GM18909 (cell line): Measurements from ENCODE around the gene CCDC57.
"Not testable (repeated sequence)": the region's sequence is repeated elsewhere in the genome, so short reads cannot be mapped to it uniquely, and the experiment has no call there.

Experiments
- ATAC-seq: cut with Tn5 transposase; IDR thresholded peaks from one replicate; pipeline ENCODE4 v1.9.1; 2021; ENCODE audit warnings: mild to moderate bottlenecking; ENCODE audit not compliant: unreplicated experiment, poor library complexity

Gene CCDC57

DNA sequence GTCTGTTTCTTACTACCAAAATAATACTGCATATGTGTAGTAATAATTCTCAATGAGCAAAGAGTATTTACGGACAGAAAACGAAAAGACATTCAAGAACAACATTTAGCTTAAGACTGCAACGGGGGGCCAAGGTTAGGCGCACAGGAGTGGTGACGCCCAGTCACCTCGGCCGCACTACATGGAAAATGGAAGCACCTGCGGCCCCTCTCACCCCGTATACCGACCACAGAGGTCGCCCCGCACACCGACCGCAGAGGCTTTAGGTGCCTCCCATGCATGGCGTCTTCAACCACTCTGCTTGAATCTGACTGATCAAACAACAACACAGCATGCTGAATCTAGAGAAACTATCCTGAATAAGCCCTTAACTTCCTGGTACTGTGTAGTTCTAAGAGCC lies 26.4 kb downstream of the CCDC57 start:
- no peak for ATAC-seq

DNA sequence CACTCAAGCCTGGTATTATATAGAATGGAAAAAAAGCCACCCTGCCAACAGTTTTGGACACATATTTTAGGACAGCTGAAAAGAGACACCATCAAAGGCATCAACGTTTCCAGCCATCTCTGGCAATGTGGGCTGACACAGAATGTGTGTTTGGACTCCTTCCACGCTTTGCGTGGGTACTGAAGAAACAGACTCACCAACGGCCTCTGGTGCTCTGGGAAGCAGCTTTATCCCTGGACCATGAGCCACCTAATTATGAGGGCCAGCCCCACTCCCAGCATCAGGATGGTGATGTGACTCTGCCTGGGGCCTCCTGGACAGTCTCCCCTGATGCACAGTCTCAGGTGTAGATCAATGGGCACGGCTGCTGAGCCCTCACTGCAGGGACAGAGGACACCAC lies 27.9 kb downstream of the CCDC57 start:
- no peak for ATAC-seq

DNA sequence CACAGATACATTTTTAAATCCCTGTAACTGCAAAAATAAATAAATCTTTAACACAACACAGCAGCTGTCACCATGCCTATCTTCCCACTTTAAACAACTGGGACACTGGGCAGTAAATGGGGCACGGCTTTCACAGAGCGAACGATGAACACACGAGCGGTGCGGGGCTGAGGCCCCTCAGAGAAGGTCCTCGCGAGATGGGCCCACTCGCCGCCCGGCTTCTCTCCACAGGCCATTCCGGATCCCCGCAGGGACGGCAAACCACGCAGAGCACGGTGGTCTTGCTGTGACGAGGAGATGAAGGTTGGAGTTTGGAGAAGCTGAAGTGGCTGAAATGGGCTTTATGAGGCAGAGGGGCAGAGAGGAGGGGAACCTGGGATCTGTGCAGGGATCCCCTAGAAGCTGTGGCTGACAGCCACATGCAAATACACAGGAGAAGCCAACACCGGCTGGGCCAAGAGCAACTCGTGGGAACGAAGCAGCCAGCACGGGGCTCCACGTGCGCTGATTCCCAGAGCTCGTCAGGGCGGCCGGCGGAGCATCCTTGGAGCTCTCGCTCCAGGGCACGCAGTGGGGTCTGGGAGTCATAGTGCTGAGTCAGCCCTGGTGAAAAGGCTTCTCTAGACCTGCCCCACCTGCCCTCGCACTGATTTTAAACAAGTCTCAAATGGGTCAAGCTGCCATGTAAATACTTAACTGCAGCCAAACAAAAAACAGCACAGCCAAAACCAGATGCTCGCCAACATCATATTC lies 31.7 kb downstream of the CCDC57 start:
- ATAC-seq, result no peak

DNA sequence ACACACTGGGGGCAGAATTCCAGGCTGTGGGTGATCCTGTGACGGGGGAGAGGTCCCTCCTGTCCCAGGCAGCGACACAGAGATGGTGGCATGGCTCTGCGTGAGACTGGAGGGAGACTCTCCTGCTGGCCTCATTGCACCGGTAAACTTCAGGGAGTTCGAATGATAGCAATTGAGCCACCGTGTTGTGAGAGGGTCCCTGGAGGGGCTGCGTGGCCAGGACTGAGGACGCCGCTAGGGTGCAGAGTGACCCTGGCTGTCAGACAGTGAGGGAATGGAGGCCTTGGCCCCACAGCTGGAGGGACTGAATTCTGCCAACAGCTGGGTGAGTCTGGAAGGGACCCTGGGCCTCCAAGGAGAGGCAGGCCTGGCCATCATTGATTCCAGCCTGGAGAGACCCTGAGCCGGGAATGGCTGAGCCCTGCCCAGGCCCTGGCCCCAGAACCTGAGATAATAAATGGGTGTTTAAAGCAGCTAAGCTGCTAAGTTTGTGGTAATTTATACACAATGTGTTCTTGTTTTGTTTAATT lies 32.6 kb downstream of the CCDC57 start:
- no peak for ATAC-seq

DNA sequence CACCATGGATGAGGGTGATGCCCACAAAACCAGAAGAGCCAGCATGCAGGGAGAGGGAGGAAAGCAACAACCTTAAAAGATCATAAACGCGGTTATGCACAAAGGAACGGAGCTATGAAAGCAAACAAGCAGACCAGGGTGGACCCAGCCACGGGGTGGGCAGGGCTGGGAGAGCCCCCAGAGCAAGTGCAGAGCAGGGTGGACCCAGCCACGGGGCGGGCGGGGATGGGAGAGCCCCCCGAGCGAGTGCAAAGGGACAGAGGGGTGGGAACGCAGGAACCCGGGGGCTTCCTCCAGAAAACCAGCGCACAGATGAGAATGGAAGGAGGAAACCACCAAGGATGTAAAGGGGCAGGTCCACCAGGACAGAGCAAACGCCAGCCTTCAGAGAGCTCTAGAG lies 33.2 kb downstream of the CCDC57 start:
- no peak for ATAC-seq

DNA sequence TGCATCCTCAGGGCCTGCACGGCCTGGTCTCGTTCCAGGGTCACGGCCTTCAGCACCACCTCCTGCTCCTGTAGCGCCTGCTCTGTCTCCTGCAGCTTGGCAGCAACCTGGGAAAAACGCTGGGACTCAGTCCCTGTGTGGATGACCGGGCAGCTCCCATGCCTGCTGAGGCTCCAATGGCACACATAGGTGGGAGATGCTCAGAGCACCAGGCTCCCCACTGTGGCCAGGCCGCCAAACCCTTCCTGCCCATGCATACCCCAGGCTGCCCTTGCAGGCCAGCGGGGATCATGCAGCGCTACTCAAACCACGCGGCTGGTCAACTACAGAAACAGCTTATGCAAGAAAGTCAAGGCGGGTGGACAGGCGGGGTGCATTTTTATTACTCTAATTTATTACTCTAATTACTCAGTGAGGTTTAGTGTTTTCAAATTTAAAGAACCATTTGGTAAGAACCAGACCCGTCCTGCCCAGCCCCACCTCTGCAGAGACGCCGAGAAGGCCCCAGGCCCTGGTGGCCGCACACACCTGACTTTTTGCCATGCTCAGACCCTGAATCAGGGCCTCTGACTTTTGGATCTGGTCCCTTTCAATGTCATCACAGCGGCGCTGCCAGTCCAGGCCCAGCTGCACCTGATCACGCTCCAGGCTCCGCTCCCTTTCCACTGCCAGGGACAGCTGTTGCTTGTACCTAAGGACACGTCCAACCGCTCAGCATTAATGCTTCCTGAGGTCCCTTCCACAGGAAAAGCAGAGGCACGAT lies 34.0 kb downstream of the CCDC57 start:
- no peak for ATAC-seq

DNA sequence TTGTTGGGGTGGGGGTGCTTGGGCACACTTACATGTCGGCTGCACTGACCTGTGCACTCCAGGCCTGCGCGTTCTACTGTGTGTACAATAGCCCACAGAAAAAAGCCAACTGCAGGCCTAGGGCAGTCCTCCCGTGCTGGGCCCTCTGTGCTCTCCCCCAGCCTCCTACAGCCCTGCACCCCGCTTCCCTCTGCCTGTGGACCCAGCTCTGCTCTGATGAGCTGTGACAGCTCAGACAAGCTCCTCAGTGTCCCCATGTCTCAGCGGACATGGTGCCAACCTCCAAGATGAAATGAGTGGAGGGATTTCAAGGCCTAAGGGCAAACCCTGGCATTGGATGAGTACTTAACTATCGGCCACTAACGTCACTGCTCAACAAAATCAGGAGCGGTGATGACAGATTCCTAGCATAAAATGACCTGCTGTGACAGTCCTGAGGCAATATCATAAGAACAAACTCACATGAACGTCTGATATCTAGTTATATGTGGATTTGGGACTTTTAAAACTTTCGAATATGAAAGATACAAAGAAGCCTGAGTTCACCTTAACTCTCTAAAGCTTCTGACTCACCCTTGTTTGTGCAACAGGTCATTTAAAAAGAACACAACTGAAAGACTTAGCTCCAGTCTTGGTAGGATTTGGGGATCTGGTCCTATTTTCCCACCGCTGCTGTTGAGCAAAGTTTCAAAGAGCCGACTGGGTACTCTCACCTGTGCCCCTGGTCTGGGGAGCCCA lies 34.7 kb downstream of the CCDC57 start:
- no peak for ATAC-seq

DNA sequence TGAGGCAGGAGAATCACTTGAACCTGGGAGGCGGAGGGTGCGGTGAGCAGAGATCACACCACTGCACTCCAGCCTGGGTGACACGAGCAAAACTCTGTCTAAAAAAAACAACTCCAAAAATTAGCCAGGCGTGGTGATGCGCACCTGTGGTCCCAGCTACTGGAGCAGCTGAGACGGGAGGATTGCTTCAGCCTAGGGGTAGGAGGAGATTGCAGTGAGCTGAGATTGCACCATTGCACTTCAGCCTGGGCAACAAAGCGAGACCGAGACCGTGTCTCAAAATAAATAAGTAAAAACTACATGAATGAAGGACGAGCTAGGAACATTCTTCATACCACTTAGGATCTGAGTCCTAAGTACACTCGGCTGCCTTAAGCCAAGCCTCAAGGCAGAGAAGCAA lies 35.4 kb downstream of the CCDC57 start:
- no peak for ATAC-seq

DNA sequence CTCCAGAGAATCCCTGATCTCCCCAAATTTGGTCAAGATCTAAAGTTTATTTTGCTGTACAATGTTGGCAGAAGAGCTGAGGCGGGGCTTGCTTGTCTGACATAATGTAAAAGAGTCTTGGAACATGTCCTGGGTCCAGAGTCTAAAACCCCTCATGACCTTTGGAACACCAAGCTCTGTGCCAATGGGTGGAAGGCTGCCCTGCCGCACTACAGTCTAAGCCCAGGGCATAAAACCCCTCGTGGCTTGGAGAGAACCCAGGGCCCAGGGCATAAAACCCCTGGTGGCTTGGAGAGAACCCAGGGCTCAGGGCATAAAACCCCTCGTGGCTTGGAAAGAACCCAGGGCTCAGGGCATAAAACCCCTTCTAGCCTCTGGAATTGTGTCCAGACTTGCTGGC lies 36.7 kb downstream of the CCDC57 start:
- no peak for ATAC-seq

DNA sequence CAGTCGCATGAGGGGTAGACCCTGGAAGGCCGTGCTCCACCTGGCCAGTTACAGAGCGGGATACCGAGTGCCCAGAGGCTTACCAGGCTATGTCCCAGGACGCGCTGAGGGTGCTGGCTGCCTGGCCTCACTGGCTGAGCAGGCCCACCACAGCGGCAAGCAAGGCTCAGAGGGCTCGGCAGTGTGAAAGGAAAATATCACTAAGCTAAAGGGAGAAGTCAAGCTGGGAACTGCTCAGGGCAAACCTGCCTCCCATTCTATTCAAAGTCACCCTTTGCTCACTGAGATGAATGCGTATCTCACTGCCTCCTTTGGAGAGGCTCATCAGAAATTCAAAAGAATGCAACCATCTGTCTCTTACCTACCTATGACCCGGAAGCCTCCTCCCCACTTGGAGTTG lies 37.4 kb downstream of the CCDC57 start:
- no peak for ATAC-seq

DNA sequence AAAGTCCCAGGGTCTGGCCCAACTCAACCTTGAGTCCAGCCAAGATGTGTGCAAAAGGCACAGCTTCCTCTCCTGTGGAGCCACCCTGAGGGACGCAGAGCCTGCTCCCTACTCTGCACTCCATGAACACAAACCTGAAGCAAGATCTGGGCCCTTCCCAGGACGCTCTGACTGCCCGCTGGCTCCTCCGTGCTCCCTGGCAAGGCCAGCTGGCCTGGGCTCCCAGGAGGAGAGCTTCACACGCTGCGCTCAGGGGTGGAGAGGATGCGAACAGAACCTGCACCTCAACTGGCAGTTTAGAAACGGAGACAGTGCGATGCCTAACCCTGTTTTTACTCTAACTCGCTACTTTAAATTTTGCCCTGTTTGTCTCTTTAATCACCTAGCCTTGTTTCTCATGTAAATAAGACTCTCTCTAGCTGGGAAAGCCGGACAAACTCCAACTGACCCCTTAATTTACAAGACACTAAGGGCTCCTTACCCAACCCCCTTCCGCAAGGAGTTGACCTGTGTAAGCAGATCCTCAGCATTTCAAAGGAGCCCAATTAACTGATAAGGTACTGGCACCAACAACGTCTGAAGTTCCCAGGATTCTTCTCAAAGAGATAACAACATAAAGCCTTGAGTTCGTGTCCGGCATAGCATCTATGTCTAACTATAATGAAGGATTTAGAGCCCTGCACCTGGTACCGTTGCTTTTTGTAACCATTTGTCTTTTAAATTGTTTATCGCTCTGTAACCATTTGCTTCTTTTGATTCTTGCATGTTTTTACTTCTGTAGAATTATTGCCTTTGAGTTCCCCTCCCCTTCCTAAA lies 38.4 kb downstream of the CCDC57 start:
- ATAC-seq, result not testable (repeated sequence)

DNA sequence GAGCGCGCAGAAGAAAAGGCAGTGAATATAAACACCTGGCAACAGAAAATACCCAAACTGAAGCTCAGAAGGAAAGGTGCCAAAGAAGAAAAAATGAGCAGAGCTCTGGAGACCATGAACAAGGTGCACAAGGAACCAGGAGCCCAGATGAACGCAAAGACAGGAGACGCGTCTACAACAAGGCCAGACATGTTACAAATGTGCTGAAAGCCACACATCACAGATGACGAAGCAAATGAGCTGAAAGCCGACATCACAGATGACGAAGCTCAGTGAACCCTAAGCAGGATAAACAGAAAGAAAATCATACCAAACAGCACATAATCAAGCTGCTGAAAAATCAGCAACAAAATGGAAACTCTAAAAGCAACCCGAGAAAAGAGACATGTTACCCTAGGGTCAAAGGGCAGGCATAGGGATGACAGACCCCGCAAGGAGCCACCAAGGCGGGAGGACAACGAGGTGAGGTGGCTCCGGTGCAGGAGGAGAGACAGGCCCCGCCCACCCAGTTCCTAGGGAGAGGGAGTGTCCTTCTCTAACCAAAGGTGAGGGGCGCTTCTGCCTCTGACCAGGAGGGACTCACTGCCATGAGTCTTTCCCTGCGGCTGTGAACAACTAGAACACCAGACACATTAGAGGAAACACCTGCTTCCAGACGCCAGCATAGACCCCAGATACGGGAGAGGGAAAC lies 39.1 kb downstream of the CCDC57 start:
- no peak for ATAC-seq

DNA sequence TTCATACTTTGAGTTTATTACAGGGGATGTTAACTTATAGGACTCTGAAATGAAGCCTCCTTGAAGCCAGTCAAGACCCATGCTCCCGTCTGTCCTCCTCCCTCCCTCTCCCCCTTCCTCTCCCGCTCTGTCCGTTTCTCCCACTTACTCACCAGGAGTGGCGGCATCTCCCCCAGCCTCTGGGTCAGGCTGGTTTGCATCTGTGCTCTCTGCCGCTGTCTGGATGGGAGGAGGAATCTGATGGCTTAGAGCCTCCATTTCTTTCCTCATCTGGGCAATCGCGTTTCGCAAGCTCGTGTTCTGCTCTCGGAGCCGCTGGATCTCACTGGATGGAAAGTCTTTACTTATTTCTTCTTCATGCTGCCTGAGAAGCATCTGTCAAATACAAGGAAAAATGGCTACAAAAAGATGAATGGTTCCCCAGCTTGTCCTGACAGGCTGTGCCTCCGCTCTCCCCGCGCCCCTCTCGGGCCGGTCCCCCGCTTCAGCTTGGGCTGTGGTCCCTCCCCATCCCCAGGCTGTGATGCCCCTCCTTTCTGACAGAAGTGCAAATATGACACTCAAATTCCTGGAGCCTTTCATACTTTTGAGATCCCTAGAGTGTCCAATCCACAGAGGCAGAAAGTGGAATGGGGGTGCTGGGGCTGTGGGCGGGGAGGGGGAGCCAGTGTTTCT lies 40.0 kb downstream of the CCDC57 start:
- ATAC-seq, result no peak

DNA sequence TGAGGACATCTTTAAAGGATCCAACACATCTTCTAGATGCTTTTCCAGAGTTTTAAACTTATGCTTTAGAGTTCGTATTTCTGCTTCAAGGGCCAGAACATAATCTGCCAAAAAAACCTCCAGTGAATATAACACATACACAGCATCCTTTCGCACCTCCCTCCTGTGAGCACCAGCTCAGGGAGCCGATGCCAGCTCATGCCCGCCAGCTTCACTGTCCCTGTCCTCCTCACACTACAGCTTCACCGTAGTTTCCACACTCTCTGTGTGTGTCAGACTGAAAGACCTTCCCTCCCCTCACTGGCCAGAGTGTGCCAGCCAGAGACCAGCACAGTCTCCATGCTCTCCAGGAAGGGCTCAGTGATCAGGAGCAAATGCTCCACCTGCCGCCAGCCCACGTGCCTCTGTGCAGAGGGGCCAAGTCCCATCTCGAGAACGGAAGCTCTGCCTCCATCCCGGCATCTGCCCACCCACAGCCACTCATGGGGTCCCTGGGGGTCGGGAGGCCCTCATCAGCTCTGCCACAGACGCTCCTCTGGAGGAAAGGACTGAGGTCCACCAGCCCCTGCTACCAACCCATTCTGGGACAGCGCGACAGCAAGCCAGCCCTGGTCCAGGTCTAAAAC lies 40.8 kb downstream of the CCDC57 start:
- no peak for ATAC-seq

DNA sequence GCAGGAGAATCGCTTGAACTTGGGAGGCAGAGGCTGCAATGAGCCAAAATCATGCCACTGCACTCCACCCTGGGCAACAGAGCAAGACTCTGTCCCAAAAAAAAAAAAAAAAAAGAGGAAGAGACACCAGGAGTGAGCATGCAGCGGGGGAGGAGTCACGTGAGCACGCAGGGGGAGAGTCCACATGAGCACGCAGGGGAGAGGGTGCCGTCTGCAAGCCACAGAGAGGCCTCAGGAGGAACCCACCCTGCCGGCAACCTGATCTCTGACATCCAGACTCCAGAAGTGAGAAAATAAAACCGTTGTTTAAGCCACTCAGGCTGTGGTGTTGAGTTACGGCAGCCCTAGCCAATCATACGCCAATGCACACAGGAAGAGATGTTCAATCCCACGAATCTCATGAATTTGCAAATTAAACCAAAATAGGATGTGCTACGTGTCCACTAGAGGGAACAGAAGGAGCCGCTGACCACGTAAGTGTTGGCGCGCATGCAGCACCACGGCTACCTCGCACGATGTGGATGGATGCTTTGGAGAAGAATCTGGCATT lies 42.2 kb downstream of the CCDC57 start:
- ATAC-seq, result no peak

DNA sequence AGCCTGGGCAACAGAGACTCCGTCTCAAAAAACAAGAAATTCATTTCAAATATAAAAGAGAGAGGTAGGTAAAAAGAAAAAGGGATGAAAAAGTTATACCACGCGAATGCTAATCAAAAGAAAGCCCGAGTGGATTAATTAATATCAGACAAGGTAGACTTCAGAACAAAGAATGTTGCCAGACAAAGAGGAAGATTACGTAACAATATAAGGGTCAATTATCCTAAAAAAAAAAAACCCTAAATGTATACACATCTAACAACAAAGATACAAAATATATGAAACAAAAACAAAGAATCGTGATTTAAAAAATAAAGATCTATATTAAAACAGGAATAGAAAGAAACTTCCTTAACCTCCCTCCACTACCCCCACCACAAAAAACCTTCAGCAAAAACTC lies 44.1 kb downstream of the CCDC57 start:
- ATAC-seq, result no peak

DNA sequence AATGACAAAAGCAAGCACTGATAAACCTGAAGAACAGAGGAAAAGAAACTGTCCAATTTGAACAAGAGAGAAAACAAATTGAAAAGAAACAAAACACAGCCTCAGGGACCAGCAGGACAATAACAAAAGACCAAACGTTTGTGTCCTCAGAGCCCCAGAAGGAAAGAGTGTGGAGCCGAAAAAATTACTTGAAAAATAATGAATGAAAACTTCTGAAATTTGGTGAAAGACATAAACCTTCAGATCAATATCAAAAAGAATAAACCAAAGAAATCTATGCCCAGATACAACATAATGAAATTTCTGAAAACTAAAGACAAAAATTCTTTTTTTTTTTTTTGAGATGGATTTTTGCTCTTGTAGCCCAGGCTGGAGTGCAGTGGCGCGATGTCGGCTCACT lies 45.6 kb downstream of the CCDC57 start:
- ATAC-seq, result no peak

DNA sequence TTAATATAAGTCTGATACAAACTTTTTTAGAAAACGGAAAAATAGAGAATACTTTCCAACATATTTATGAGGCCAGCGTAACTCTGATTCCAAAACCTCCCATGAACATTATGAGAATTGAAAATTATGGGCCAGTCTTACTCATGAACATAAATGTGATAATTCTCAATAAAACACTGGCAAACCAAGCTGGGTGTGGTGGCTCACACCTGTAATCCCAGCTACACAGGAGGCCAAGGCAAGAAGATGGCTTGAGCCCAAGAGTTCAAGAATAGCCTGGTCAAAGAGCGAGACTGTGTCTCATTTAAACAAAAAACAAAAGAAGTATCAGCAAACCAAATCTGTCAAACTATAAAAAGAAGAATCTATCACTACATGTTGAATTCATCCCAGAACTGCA lies 47.8 kb downstream of the CCDC57 start:
- no peak for ATAC-seq
